Common myeloid progenitor, CD34-positive (primary cell): ENCODE results near the gene BIK.

Source experiments
- CTCF ChIA-PET: fragments of 350-600 bp; sonication (Branson Sonifier 250); formaldehyde crosslinking; loops from one replicate; lab custom pipeline; 2021; ENCODE audit warnings: antibody characterized with exemption; lab: Charles Lee
- POLR2A ChIA-PET: fragments of 350-600 bp; sonication (Branson Sonifier 250); formaldehyde crosslinking; loops from one replicate; lab custom pipeline; 2021; ENCODE audit warnings: antibody characterized with exemption; lab: Charles Lee
- DNase-seq, 3 donors: peaks; one replicate each; pipeline versions ENCODE4 v3.0.0 to v3.0.0-alpha.2; 2013
- H3K27ac ChIP-seq, 2 experiments: 1 replicate in 1 of 2; 2 replicates in 1 of 2; pipeline ENCODE4 v1.7.0; 2013; ENCODE audit warnings: inconsistent platforms in 2 of 2, low read length in 2 of 2, mild to moderate bottlenecking in 2 of 2, low read depth in 1 of 2, moderate library complexity in 1 of 2; ENCODE audit not compliant: severe bottlenecking in 2 of 2, insufficient read depth in 1 of 2, poor library complexity in 1 of 2
- H3K27me3 ChIP-seq, 5 experiments: replicated peaks in 2 of 5; 1 replicate in 3 of 5; 2 replicates in 2 of 5; pipeline versions ENCODE4 v1.6.1 to v1.7.0; 2013; ENCODE audit warnings: low read length in 4 of 5, mild to moderate bottlenecking in 2 of 5, moderate library complexity in 2 of 5, inconsistent platforms in 1 of 5; ENCODE audit not compliant: insufficient read depth in 5 of 5, control insufficient read depth in 4 of 5
- H3K36me3 ChIP-seq, 4 experiments: 1 replicate in 2 of 4; 2 replicates in 2 of 4; pipeline versions ENCODE4 v1.6.1 to v1.7.0; 2013; ENCODE audit warnings: low read length in 3 of 4, control low read depth in 1 of 4, mild to moderate bottlenecking in 1 of 4; ENCODE audit not compliant: control insufficient read depth in 4 of 4, insufficient read depth in 4 of 4
- H3K4me1 ChIP-seq, 4 experiments: 1 replicate in 3 of 4; 2 replicates in 1 of 4; pipeline versions ENCODE4 v1.6.1 to v1.7.1; 2013; ENCODE audit warnings: low read length in 3 of 4, mild to moderate bottlenecking in 3 of 4, control low read depth in 1 of 4, inconsistent platforms in 1 of 4, moderate library complexity in 1 of 4; ENCODE audit not compliant: control insufficient read depth in 4 of 4, insufficient read depth in 4 of 4; ENCODE audit errors: control extremely low read depth in 1 of 4
- H3K4me3 ChIP-seq, 7 experiments: 1 replicate in 4 of 7; 2 replicates in 3 of 7; pipeline versions ENCODE4 v1.5.1 to v1.7.0; 2013; ENCODE audit warnings: mild to moderate bottlenecking in 7 of 7, low read length in 6 of 7, moderate library complexity in 6 of 7, inconsistent platforms in 2 of 7, low read depth in 2 of 7, control low read depth in 1 of 7; ENCODE audit not compliant: insufficient read depth in 4 of 7, control insufficient read depth in 1 of 7; ENCODE audit errors: extremely low read depth in 1 of 7
- H3K9me3 ChIP-seq, 5 experiments: 1 replicate in 4 of 5; 2 replicates in 1 of 5; pipeline versions ENCODE4 v1.6.1 to v1.7.1; 2013; ENCODE audit warnings: low read length in 4 of 5, mild to moderate bottlenecking in 2 of 5, inconsistent platforms in 1 of 5, low read depth in 1 of 5, moderate library complexity in 1 of 5; ENCODE audit not compliant: control insufficient read depth in 4 of 5, insufficient read depth in 2 of 5; ENCODE audit errors: control extremely low read depth in 1 of 5
- WGBS: methylation state at CpG from one replicate; pipeline ENCODE4 v1.1.5; 2013; ENCODE audit not compliant: insufficient coverage; 5-methylcytosine and 5-hydroxymethylcytosine counted together

BIK gene

DNA sequence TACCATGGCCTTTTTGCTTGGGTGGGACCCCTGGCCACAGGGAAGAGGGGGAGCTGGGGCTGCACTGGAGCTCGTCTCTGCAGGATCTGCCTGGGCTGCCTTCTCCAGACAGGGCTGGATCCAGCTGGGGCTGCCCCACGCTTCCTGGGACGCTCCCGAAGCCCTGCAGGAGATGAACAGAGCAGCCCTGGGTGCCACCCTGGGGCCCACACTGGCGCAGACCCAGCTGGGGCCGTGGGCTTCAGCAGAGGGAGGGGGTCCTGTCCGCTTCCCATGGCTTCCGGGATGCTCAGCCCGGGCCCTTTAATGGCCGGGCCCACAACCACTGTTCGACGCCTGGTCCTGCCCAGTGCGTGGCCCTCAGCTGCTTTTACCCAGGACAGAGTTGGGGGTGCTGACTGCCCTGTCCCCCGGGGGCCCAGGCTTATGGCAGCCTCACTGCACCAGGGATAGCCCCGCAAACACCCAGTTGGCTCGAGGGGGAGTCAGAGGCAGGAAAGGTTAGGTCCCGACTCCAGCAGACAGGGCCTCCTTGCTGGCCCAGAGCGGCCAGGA, 52.8 kb downstream of the BIK start:
- no peaks in the 10 kb centered on the region for H3K27me3 ChIP-seq
- H3K36me3 ChIP-seq: peaks cover 0 to 47% (median 28%) of the 10 kb centered on the region in 4 experiments
- H3K4me1 ChIP-seq: peaks cover 0 to 27% (median 22%) of the 10 kb centered on the region in 4 experiments
- H3K4me3 ChIP-seq: no peak overlapping the region
- CTCF ChIA-PET: interaction anchor here (1.0 to 2.1 kb wide), 4 partner anchors 9 to 24 kb away, joined by 3 to 6 read pairs (median 4); no protein-coding TSS in a partner anchor
- POLR2A ChIA-PET: no interaction called here
- WGBS: 88% methylated on average over 14 of the region's 18 CpGs
- no peak for DNase-seq
- no peaks in the 10 kb centered on the region for H3K9me3 ChIP-seq
- no peak overlapping the region for H3K27ac ChIP-seq

DNA sequence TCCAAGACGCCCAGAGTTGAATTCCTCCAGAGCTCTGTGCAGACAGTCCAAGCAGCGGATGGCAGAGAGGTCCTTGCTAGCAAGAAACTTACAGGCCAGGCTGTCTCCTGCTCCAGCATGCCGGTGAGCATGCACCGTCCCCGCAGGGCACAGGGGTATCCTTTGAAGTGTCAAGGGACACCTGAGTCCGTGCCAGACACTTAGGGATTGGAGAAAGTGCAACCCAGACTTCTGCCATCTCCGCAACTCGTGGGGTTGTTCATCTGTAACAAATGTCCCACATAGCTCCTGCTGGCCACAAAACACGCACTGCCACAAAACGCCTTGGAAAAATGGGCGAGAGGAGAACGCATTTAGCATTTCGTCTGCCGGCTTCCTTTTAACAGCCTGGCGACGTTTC, 54.1 kb downstream of the BIK start:
- CTCF ChIA-PET: interaction anchor here (0.5 to 2.1 kb wide), 7 partner anchors 13 to 310 kb away, joined by 3 to 6 read pairs (median 5); partner anchors contain the start of genes TSPO and TTLL12
- DNase-seq: no peak
- 50% methylated on average over 15 of the region's 16 CpGs for WGBS
- POLR2A ChIA-PET: interaction anchor here (0.8 kb wide), 1 partner anchor 17 kb away, joined by 3 read pairs; no protein-coding TSS in a partner anchor
- no peaks in the 10 kb centered on the region for H3K27me3 ChIP-seq
- H3K4me1 ChIP-seq: peaks cover 0 to 27% (median 24%) of the 10 kb centered on the region in 4 experiments
- H3K4me3 ChIP-seq: no peak overlapping the region
- peaks cover 0 to 56% (median 34%) of the 10 kb centered on the region in 4 experiments for H3K36me3 ChIP-seq
- H3K27ac ChIP-seq: no peak overlapping the region
- H3K9me3 ChIP-seq: no peaks in the 10 kb centered on the region

DNA sequence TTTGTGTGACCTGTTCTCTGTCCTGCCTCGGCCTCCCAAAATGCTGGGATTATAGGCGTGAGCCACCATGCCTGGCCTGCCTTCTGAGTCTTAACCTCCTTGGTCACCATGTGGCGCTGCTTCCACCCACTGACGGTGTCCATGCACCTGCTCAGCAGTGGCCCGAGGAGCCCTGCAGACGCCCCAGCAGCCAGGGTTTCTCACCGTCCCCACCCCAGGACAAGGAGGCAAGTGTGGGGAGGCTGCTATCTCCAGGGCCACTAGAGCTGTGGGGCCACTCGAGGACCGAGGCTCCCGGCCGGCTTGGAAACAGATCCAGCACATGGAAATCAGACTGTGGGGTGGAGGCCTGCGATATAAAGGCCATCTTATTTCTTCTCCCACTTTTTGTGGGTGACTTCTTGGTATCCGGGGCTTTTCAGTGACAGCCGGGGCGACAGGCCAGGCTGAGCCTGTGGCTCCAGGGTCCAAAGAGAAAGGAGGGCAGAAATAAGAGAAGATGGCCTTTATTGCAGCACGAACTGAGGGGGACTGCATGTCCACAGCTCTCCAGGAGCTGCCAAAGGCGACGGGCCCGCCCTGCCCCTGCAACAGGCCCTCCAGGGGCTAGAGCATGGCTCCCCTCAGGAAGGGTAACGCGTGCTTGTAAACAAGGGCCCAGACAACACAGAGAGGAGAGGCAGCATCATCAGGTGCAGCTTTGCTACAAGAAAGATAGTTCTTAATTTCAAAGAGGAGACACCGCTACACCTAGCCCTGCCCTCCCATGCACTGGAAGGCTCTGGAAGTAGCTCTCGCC, 55.8 kb downstream of the BIK start:
- WGBS: 86% methylated on average over 18 of the region's 23 CpGs
- H3K9me3 ChIP-seq: no peaks in the 10 kb centered on the region
- ChIA-PET CTCF (interaction anchor here (0.6 to 1.5 kb wide), 2 partner anchors 18 to 285 kb away, joined by 3 to 6 read pairs; no protein-coding TSS in a partner anchor), POLR2A (no interaction called here)
- H3K36me3 ChIP-seq: peaks cover under 1 to 56% (median 36%) of the 10 kb centered on the region in 4 experiments
- no peak for DNase-seq
- no peak overlapping the region for H3K4me3 ChIP-seq
- H3K27ac ChIP-seq: no peak overlapping the region
- H3K4me1 ChIP-seq: peaks cover 0 to 32% (median 30%) of the 10 kb centered on the region in 4 experiments
- no peaks in the 10 kb centered on the region for H3K27me3 ChIP-seq

GRCh38 chr22:43167001-43167589, 56.5 kb downstream of the BIK start:
- CTCF ChIA-PET: no interaction called here
- 94% methylated on average over 17 of the region's 19 CpGs for WGBS
- Histone ChIP-seq H3K27ac (no peak overlapping the region), H3K36me3 (peaks cover 5 to 64% (median 44%) of the 10 kb centered on the region in 4 experiments), H3K4me3 (no peak overlapping the region), H3K27me3 (no peaks in the 10 kb centered on the region), H3K9me3 (no peaks in the 10 kb centered on the region), H3K4me1 (peaks cover 0 to 35% (median 33%) of the 10 kb centered on the region in 4 experiments)
- DNase-seq: no peak
- POLR2A ChIA-PET: no interaction called here

DNA sequence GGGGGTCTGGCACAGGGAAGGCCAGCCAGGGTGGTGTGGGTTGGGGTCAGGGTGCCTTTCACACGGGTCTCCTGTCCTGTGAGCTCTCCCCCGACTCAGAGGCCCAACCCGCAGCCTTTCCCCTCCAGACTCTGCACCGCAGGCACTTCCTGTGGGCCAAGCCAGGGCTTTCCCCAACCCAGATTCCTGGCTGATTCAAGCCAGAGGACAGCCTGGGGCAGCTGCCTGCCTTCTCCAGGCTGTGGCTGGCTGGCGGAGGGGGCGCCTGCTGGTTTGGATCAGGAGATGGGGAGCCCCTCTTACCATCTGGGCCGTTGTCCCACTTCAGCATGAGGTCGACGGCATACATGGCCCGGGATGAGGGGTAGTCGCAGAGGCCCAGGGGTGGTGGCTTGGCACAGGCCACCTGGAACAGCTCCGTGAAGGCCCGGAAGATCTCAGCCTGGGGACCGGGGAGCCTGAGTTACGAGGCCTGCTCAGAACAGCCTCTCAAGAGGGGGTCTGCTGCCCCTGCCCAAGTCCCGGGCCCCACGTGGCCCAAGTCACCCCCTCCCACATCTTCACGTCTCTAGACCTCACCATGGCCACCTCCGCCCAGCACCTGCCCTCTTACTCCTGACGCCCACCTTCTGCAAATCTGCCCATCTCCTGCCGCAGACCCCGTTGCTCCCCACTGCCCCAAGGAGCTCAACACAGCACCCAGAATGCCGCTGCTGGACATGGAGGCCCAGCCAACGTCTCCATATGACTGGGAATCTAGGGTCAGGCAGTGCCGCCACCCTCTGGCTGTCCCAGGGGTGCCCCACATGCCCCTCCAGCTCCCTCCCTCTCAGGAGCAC, 58.1 kb downstream of the BIK start:
- 87% methylated on average over 21 of the region's 25 CpGs for WGBS
- no peaks in the 10 kb centered on the region for H3K9me3 ChIP-seq
- ChIA-PET CTCF (interaction anchor here (0.5 to 1.3 kb wide), 3 partner anchors 12 to 973 kb away, joined by 3 to 4 read pairs (median 3); no protein-coding TSS in a partner anchor), POLR2A (no interaction called here)
- no peaks in the 10 kb centered on the region for H3K27me3 ChIP-seq
- DNase-seq: no peak
- no peak overlapping the region for H3K27ac ChIP-seq
- no peak overlapping the region for H3K4me3 ChIP-seq
- H3K36me3 ChIP-seq: peaks cover 7 to 69% (median 47%) of the 10 kb centered on the region in 4 experiments
- H3K4me1 ChIP-seq: peaks cover 0 to 27% (median 26%) of the 10 kb centered on the region in 4 experiments

DNA sequence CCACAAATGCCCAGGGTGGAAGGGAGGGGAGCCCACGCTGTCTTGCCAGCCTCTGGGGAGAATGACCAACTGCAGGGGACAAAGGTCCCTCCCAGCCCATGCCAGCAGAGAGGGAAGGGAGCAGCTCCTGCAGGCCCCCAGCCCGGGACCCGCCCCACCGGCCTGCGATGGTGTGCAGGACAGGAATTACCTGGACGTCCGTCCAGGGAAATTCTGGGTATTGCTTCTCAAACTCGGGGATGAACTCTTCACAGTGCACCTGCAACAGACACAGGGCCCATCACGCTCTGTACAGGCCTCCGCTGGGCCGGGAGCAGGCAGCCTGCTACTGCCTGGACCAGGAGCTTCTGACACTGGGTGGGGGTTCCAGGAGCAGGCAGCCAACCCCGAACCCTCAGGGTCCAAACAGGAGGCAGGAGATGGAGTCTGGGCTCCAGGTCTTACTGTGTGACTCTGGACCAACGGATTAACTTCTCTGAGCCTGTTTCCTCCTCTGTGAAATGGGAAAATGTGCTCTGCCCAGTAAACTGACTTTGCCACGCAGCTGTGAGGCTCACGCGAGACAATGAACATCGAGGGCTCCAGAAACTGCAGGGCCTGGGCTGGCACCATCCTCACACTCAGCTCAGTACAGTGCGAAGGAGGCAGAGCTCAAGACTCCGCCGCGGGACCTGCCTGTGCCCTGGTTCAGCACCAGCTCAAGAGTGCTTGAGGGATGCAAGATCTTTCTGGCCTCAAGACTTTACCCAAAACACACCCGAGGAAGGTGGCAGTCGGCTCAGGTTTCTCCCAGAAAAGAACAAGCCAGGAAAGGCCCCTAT, 59.0 kb downstream of the BIK start:
- H3K36me3 ChIP-seq: peaks cover 7 to 77% (median 52%) of the 10 kb centered on the region in 4 experiments
- H3K4me1 ChIP-seq: peaks cover 0 to 18% (median 17%) of the 10 kb centered on the region in 4 experiments
- DNase-seq: no peak
- H3K4me3 ChIP-seq: no peak overlapping the region
- POLR2A ChIA-PET: no interaction called here
- CTCF ChIA-PET: interaction anchor here (0.7 to 1.3 kb wide), 2 partner anchors 11 to 22 kb away, joined by 3 to 4 read pairs; no protein-coding TSS in a partner anchor
- WGBS: 91% methylated on average over 19 of the region's 23 CpGs
- H3K9me3 ChIP-seq: no peaks in the 10 kb centered on the region
- no peak overlapping the region for H3K27ac ChIP-seq
- H3K27me3 ChIP-seq: no peaks in the 10 kb centered on the region
